Memory B cell (primary cell): Measurements from ENCODE around the gene GREB1.
A peak's percentile ranks its signal among the peaks of the same experiment; 100 is the strongest.

Experiments used
- ATAC-seq: fragments of 150-1000 bp; cut with Tn5 transposase; 2 replicates; pipeline ENCODE4 v1.10.0; 2021; ENCODE audit warnings: low read depth, mild to moderate bottlenecking, moderate library complexity
- DNase-seq, 2 donors: peaks; one replicate each; pipeline ENCODE4 v3.0.0; 2022; ENCODE audit warnings: low spot score in 2 of 2
- H3K27ac Mint-ChIP-seq: one replicate; pipeline ENCODE4 v1.8.0; 2022; ENCODE audit warnings: mild to moderate bottlenecking, moderate library complexity, mixed read lengths
- H3K27me3 Mint-ChIP-seq: one replicate; pipeline ENCODE4 v1.8.0; 2022; ENCODE audit warnings: mixed read lengths
- H3K36me3 Mint-ChIP-seq: one replicate; pipeline ENCODE4 v1.8.0; 2022; ENCODE audit warnings: mild to moderate bottlenecking, mixed read lengths
- H3K4me1 Mint-ChIP-seq: one replicate; pipeline ENCODE4 v1.8.0; 2022; ENCODE audit warnings: mixed read lengths
- H3K4me3 Mint-ChIP-seq: one replicate; pipeline ENCODE4 v1.8.0; 2022; ENCODE audit warnings: mild to moderate bottlenecking, moderate library complexity, mixed read lengths
- H3K9me3 Mint-ChIP-seq: one replicate; pipeline ENCODE4 v1.8.0; 2022; ENCODE audit warnings: mixed read lengths

The GREB1 gene

DNA sequence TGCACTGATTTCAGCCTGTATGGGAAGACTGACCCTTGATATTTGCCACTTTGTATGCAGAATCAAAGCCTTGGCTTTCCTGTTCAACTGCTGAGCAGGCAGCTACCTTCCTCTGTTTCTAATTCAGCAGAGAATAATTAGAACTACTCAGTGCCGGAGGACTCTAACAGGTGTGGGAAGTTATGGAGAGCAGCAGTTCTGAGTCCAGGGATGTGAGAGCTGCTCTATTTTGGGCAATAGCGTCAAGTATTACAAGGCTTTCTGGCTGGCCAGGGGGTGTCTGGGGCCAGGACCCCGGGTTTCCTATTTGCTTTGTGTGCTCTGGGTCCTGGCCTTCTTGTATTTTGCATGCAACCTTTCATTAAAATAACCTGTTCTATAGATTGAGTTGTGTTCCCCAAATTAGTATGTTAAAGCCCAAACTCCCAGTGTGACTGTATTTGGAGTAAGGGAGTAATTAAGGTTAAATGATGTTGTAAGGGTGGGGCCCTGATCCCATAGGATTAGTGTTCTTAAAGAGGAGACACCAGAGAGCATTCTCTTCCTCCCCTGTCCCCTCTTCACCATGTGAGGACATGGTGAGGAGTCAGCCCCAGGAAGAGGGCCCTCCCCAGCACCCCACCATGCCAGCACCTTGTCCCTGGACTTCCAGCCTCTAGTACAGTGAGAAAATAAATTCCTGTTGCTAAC lies 141.7 kb downstream of the GREB1 start:
- ATAC-seq (no peak), DNase-seq (no peak)
- H3K9me3 Mint-ChIP-seq: no peaks in the 10 kb centered on the region
- no peak overlapping the region for H3K27ac Mint-ChIP-seq
- H3K4me1 Mint-ChIP-seq: peaks cover 2% of the 10 kb centered on the region
- H3K4me3 Mint-ChIP-seq: no peak overlapping the region
- peaks cover 2% of the 10 kb centered on the region for H3K36me3 Mint-ChIP-seq
- H3K27me3 Mint-ChIP-seq: peaks cover 8% of the 10 kb centered on the region

GRCh38 chr2:11676640-11677039 lies 142.8 kb downstream of the GREB1 start:
- ATAC-seq: no peak
- peaks cover 2% of the 10 kb centered on the region for H3K4me1 Mint-ChIP-seq
- DNase-seq: no peak

DNA sequence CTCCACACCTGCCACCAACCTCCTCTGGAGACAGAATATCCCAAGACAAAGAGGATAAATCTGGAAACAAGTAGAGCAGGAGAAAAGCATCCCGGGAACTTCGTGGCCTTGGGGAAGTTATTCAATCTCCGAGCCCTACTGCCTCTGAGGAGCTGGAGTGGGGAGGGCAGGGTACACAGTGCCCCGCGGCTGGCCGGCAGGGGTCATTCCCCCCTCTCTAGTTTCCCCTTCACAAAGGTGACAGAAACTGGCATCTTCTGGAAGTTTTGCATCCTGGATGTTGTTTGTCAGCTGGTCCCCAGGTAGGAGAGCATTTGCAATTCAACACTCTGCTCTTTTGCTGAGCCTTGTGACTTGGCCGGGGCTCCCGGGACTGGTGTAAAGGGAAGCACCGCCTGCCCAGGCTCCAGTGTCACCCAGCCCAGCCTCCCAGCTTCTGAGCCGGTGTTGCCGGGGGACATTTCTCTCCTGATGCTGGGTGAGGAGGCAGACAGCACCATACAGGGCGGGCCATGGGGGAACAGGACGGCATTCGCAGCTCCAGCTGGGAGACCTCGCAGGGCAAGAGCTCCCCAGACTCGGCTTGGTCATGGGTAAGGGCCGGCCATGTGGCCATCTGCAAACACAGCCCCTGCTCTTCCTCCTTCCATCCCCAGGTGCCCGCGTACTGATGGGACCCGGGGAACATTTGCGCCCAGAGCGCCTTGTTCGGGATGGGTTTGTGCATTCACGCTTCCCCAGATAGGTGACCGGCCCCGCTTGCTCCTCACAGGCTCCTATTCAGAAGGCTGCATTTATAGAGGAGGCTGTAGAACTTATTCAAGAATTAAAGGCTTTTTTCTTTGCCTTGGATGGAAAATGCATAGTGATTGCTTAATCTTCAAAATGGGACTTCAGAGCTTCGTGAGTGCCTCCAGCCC lies 143.6 kb downstream of the GREB1 start:
- Mint-ChIP-seq H3K4me3 (no peak overlapping the region), H3K4me1 (peaks cover 7% of the 10 kb centered on the region), H3K36me3 (peaks cover 2% of the 10 kb centered on the region), H3K9me3 (no peaks in the 10 kb centered on the region), H3K27me3 (peaks cover 10% of the 10 kb centered on the region), H3K27ac (no peak overlapping the region)
- no peak for DNase-seq
- no peak for ATAC-seq

More at GRCh38 chr2:11676640-11677039, 142.8 kb downstream of the GREB1 start:
- no peaks in the 10 kb centered on the region for H3K9me3 Mint-ChIP-seq
- H3K4me3 Mint-ChIP-seq: no peak overlapping the region
- peaks cover 8% of the 10 kb centered on the region for H3K27me3 Mint-ChIP-seq
- H3K36me3 Mint-ChIP-seq: peaks cover 2% of the 10 kb centered on the region
- no peak overlapping the region for H3K27ac Mint-ChIP-seq

DNA sequence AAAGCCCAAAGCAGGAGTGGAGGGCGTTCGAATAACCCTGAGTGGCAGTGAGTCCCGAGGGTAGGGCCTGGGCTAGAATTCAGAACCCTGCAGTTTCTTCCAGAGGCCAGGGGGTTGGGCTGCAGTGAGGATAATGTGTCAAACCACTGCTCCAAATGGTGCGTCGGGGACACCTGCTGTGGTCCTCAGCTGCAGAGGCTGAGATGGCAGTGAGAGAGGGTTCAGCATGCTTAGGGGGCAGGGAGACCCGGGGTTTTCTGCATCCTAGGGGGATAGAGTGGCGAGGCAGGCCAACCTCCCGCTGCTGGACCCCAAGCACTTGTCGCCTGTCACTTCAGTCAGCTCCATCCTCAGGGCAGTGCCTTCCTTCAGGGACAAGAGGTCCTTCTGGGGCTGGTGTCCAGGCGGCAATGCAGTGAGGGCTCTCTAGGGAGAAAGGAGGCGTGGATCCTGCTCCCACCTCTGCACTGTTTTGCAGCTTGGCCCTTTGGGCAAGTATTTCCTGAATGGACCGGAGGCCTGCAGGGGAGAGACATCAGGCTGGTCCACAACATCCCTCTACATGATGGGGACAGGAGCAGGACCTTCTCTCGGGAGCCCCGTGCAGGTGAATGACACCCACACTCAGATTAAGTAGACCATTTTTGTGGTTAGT lies 144.6 kb downstream of the GREB1 start:
- DNase-seq: no peak
- Mint-ChIP-seq H3K4me3 (no peak overlapping the region), H3K27me3 (peaks cover 13% of the 10 kb centered on the region), H3K4me1 (peaks cover 5% of the 10 kb centered on the region), H3K27ac (no peak overlapping the region), H3K36me3 (peaks cover 2% of the 10 kb centered on the region), H3K9me3 (no peaks in the 10 kb centered on the region)
- no peak for ATAC-seq

- no peak for DNase-seq
- no peaks in the 10 kb centered on the region for H3K9me3 Mint-ChIP-seq
- peaks cover 13% of the 10 kb centered on the region for H3K27me3 Mint-ChIP-seq
- H3K36me3 Mint-ChIP-seq: peaks cover 2% of the 10 kb centered on the region
- no peak overlapping the region for H3K27ac Mint-ChIP-seq
- ATAC-seq: no peak
- no peak overlapping the region for H3K4me3 Mint-ChIP-seq
- peaks cover 5% of the 10 kb centered on the region for H3K4me1 Mint-ChIP-seq
Observed at GRCh38 chr2:11679016-11679415, 145.2 kb downstream of the GREB1 start.

DNA sequence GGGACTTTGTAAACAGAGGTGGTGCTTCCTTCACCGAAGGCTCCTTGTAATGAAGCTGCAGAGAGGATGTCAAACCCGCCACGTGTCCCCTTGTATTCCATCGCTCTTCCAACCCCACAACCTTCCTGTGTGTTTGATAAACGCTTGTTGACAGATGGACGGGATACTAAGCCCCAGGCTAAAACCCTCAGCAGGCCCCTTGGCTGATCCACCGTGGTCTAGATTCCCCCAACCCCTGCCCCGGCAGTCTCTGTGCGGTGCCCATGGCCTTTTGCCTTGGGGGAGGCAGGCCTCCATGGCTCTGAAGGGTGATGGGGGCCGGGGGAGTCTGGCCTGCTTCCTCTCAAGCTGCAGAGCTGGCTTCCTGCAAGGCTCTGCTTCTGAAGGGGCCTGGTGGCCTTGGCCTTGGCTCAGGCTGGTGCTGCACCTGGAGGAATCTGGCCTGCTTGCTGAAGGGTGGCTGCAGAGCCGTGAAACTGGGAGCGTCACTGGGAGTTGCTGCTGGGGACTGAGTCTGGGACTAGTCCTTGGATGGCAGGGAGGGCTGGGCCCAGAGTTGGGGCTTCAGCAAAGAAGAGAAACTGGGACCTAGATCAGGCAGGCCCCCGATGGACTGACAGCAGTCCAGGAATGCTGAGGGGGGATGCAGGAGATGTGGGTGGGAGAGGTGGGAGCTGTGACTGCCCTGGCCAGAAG lies 145.8 kb downstream of the GREB1 start:
- Mint-ChIP-seq H3K9me3 (no peaks in the 10 kb centered on the region), H3K27me3 (peaks cover 13% of the 10 kb centered on the region)

DNA sequence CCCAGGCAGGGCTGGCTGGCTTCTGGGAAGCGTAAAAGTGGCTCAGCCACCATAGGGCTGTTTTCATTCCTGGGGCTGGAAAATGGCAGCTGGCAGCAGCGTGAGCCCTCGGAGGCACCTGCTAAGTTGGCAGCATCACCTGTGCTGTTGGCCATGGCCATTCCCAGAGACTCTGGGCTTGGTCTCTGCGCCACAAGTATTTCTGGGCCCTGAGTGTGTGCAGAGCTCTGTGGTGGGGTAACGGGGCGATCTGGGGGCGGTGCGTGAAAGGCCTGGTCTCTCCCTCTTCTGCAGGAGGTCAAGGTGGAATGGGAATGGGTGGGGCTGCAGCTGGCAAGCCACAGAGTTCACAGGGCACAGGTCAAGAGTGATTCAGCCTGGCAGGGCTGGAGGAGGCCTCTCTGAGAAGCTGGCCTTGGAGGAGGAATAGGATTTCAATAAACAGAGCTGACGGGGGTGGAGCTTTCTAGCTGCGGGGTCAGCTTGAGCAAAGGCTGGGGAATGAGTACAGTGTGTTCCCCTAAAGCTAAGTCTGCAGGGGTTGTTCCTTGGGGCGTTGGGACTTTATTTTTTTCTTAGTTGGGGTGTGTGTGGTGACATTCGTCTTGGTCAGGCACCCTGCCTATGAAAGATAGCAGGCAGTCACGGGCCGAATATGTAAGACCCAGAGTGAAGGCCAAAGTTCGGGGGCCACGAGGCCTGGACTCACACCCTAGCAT lies 146.5 kb downstream of the GREB1 start:
- no peak overlapping the region for H3K4me3 Mint-ChIP-seq
- no peak for ATAC-seq

More for the DNA sequence above, 145.8 kb downstream of the GREB1 start:
- H3K4me3 Mint-ChIP-seq: no peak overlapping the region
- no peak for ATAC-seq
- peaks cover 2% of the 10 kb centered on the region for H3K36me3 Mint-ChIP-seq
- peaks cover 5% of the 10 kb centered on the region for H3K4me1 Mint-ChIP-seq
- no peak for DNase-seq
- H3K27ac Mint-ChIP-seq: no peak overlapping the region

DNA sequence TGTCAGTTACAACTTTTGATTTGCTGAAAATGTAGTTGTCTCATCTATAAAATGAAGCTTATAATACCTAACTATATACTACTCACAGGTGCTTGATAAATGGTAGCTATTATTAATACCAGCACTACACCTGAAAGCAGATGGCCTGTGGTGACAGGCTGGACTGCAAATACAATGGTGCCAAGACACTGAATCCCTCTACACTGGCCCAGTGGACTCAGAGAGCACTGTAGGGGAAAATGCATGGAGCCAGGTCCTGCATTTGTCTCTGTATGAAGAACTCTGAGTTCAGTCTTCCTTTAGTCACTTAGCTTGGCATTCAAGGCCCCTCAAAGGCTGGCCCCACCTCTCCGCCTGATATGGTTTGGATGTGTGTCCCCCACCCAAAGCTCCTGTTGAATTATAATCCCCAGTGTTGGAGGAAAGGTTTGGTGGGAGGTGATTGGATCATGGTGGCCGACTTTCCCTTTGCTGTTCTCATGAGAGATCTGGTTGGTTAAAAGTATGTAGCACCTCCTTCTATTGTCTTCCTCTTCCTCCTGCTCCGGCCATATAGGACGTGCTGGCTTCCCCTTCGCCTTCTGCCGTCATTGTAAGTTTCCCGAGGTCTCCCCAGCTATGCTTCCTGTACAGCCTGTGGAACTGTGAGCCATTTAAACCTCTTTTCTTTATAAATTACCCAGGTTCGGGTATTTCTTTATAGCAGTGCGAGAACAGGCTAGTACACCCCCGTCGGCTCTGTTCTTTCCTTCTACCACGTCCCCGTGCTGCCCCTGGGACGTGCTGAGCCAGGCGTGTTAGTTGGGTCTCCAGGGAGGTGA lies 147.3 kb downstream of the GREB1 start:
- no peak for ATAC-seq
- H3K4me3 Mint-ChIP-seq: no peak overlapping the region
- no peak for DNase-seq
- peaks cover 14% of the 10 kb centered on the region for H3K27me3 Mint-ChIP-seq
- H3K9me3 Mint-ChIP-seq: no peaks in the 10 kb centered on the region
- H3K27ac Mint-ChIP-seq: no peak overlapping the region
- peaks cover under 1% of the 10 kb centered on the region for H3K36me3 Mint-ChIP-seq
- peaks cover 5% of the 10 kb centered on the region for H3K4me1 Mint-ChIP-seq

More for the DNA sequence above, 146.5 kb downstream of the GREB1 start:
- no peaks in the 10 kb centered on the region for H3K9me3 Mint-ChIP-seq
- peaks cover 17% of the 10 kb centered on the region for H3K27me3 Mint-ChIP-seq
- peaks cover 2% of the 10 kb centered on the region for H3K36me3 Mint-ChIP-seq
- no peak overlapping the region for H3K27ac Mint-ChIP-seq
- DNase-seq: no peak
- peaks cover 5% of the 10 kb centered on the region for H3K4me1 Mint-ChIP-seq

DNA sequence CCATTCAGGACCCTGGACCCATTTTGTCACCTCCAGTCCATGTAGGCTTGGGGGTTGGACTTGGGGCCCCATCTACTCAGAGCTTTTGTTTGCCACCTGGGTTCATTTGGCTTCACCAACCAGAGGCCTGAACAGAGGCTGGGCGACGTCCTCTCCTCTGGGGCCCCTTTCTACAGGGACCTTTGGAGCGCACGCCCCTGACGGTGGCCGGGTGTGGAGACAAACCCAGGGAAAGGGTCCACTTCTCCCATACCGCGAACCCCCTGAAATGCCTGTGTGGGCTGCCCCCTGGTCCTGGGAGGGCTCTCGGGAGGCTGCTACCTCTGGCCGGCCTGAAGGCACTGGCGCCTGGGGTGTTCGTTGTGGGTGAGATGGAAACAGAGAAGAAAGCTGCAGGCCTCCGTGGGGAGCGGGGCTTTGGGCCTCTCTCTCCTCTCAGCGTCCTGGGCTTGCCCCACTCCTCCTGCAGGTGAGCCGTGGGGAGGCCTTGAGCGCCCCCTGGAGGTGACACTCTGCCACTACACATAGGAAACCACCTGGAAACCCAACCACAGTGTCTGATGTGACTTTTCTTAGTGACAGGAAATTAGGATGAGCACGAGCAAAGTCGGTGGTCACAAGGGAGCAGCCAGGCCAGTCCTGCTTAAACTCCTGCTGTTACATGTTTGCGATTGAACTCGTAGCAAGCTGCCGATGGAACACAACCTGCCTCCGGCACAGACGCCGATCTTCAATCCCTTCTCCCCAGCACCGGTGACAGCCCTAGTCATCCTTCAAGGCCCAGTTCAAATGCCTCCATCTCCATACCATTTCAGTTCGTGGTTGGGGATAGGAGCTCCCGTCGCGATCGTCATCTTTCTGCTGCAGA lies 148.1 kb downstream of the GREB1 start:
- DNase-seq (peak; percentile 49 to 53), ATAC-seq (peak; percentile 68)

DNA sequence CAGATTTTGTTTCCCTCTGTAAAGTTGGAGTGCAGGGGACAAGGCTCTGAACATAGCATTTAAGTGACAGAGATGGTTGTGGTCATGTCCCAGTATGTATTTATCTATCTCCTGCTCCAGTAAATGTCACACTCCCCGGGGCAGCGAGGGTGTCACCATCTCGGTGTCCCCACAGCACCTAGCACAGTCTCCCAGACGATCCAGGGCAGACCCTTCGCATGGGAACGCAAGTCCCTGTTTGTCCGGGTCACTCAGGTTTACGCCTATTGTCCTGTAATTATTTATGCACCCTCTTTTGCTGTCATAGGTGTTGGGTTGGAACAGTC lies 148.7 kb downstream of the GREB1 start:
- no peak for DNase-seq
- Mint-ChIP-seq H3K27me3 (peaks cover 12% of the 10 kb centered on the region), H3K36me3 (no peaks in the 10 kb centered on the region), H3K9me3 (no peaks in the 10 kb centered on the region), H3K4me3 (no peak overlapping the region), H3K27ac (no peak overlapping the region), H3K4me1 (peaks cover 5% of the 10 kb centered on the region)
- ATAC-seq: no peak

More for the DNA sequence above, 148.1 kb downstream of the GREB1 start:
- Mint-ChIP-seq H3K27me3 (peaks cover 12% of the 10 kb centered on the region), H3K4me1 (peaks cover 5% of the 10 kb centered on the region), H3K27ac (no peak overlapping the region), H3K4me3 (no peak overlapping the region), H3K9me3 (no peaks in the 10 kb centered on the region), H3K36me3 (no peaks in the 10 kb centered on the region)

- peaks cover 12% of the 10 kb centered on the region for H3K27me3 Mint-ChIP-seq
- H3K9me3 Mint-ChIP-seq: no peaks in the 10 kb centered on the region
- no peak for DNase-seq
- no peak for ATAC-seq
- H3K27ac Mint-ChIP-seq: no peak overlapping the region
- H3K4me1 Mint-ChIP-seq: peaks cover 9% of the 10 kb centered on the region
- no peaks in the 10 kb centered on the region for H3K36me3 Mint-ChIP-seq
- H3K4me3 Mint-ChIP-seq: no peak overlapping the region
Observed at GRCh38 chr2:11683476-11683875, 149.6 kb downstream of the GREB1 start.

GRCh38 chr2:11683966-11684365 lies 150.1 kb downstream of the GREB1 start:
- no peak for ATAC-seq

More at GRCh38 chr2:11683966-11684365, 150.1 kb downstream of the GREB1 start:
- Mint-ChIP-seq H3K27me3 (peaks cover 12% of the 10 kb centered on the region), H3K9me3 (no peaks in the 10 kb centered on the region), H3K36me3 (no peaks in the 10 kb centered on the region), H3K27ac (no peak overlapping the region), H3K4me1 (peaks cover 12% of the 10 kb centered on the region), H3K4me3 (no peak overlapping the region)
- no peak for DNase-seq
